Measurements from ENCODE around the gene TNS3.

DNA sequence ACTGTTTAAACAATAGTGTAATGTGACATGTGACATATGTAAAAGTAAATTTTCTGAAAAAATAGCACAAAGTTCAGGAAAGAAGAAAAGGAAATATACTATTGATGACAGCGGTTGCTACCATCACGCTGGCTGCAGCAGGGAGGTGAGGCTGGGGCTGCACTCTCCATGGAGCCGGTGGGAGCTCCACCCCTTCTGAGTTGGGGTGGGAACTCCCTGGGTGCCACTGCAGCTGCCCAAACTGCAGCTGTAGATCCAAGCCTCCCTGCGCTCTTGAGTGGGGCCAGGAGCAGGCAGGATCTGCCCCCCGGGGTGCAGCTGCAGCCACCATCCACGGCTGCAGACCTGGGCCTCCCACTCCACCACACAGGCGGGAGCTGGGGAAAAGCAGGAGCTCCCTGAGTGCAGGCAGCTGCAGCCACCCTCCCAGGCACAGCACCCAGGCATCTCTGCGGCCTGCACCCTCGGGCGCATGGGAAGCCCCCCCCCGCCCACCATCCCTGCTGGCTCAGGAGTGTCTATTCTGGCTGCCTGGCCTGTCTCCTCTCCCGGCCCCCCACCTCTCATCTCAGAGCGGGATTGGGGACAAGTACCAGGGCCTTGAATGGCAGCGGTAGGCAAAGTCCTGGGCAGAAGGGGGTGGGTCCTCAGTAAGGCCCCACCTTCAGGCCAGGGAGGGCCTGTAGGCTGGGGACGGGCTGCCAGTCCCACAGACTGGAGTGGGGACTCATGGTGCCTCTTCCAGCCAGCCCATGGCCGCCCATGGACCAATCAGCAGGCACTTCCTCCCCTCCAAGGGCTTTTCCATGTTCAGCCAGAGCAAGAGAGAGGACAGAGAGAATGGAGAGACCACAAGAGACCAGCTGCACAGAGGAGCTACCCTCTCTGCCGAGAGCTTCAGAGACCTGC, 50.1 kb downstream of the TNS3 start:
- no peak for TF ChIP-seq EZH2 (IDR thresholded peaks at IDR 0.05; ENCODE audit: borderline replicate concordance, low read length)
- no peak for TF ChIP-seq CTCF (conservative IDR thresholded peaks at IDR 0.05 in 1 of 2, IDR thresholded peaks at IDR 0.05 in 1 of 2; ENCODE audit: extremely low read depth in 1 of 2, insufficient read depth in 1 of 2, low read depth in 1 of 2, low read length in 2 of 2)
